Endothelial cell (in vitro differentiated cells): ENCODE measurements around the gene PGRMC2. TPM values are rescaled to one million over a fixed set of nuclear protein-coding genes. Genes with fewer than 3 reads are reported as not detected.

ENCODE experiments used
- DNase-seq: peaks from one replicate; pipeline ENCODE4 v3.0.0; 2021; ENCODE audit warnings: low spot score
- H3K27ac Mint-ChIP-seq: one replicate; pipeline ENCODE4 v1.8.0; 2021; ENCODE audit warnings: mixed read lengths, inconsistent platforms; ENCODE audit not compliant: unreplicated experiment
- H3K27me3 Mint-ChIP-seq: one replicate; pipeline ENCODE4 v1.8.0; 2021; ENCODE audit warnings: mild to moderate bottlenecking, moderate library complexity, mixed read lengths, inconsistent platforms; ENCODE audit not compliant: unreplicated experiment
- H3K36me3 Mint-ChIP-seq: one replicate; pipeline ENCODE4 v1.8.0; 2021; ENCODE audit warnings: mild to moderate bottlenecking, low read depth, mixed read lengths, inconsistent platforms; ENCODE audit not compliant: unreplicated experiment
- H3K4me1 Mint-ChIP-seq: one replicate; pipeline ENCODE4 v1.8.0; 2021; ENCODE audit warnings: mild to moderate bottlenecking, mixed read lengths, inconsistent platforms; ENCODE audit not compliant: unreplicated experiment
- H3K4me3 Mint-ChIP-seq: one replicate; pipeline ENCODE4 v1.8.0; 2021; ENCODE audit warnings: mild to moderate bottlenecking, mixed read lengths, inconsistent platforms; ENCODE audit not compliant: unreplicated experiment
- H3K9me3 Mint-ChIP-seq: one replicate; pipeline ENCODE4 v1.8.0; 2021; ENCODE audit warnings: mixed read lengths, inconsistent platforms; ENCODE audit not compliant: unreplicated experiment
- total RNA-seq: library from RNA; stranded (reverse); fragmentation: NEBNext Ultra II Directional; extraction: Animal tissue kit (Norgen Biotek cat#: 25700); gene quantifications from one replicate; pipeline ENCODE4 v1.2.1, GENCODE V29; 2021; ENCODE audit not compliant: unreplicated experiment
- TF ChIP-seq, protein P1 (sequence below): fragments of 200-600 bp; sonication (generic); IDR thresholded peaks from one replicate; pipeline ENCODE4 v1.5.0; 2021; ENCODE audit warnings: antibody characterized with exemption; ENCODE audit not compliant: unreplicated experiment

Gene PGRMC2
- total RNA-seq, 1 donor from 2014 or later = 37.4 TPM

DNA sequence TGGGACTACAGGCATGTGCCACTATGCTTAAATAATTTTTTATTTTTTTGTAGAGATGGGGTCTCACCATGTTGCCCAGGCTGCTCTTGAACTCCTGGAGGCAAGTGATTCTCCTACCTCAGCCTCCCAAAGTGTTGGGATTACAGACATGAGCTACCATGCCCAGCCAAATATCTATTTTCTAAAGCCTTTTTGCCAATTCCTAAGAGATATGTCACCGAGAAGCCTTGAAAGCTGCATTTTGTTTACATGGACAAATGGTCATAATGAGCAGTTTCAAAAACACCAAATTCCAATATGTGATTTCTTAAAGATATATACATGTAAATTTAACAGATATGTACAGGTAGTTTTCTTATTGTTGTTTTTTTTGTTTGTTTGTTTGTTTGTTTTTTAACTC, 33.0 kb upstream of the PGRMC2 start:
- no peak for DNase-seq
- H3K4me1 Mint-ChIP-seq = peaks cover 3% of the 10 kb centered on the region
- H3K4me3 Mint-ChIP-seq = no peak overlapping the region
- H3K36me3 Mint-ChIP-seq = peaks cover 3% of the 10 kb centered on the region
- no peak overlapping the region for H3K27ac Mint-ChIP-seq
- TF ChIP-seq, protein P1, sequence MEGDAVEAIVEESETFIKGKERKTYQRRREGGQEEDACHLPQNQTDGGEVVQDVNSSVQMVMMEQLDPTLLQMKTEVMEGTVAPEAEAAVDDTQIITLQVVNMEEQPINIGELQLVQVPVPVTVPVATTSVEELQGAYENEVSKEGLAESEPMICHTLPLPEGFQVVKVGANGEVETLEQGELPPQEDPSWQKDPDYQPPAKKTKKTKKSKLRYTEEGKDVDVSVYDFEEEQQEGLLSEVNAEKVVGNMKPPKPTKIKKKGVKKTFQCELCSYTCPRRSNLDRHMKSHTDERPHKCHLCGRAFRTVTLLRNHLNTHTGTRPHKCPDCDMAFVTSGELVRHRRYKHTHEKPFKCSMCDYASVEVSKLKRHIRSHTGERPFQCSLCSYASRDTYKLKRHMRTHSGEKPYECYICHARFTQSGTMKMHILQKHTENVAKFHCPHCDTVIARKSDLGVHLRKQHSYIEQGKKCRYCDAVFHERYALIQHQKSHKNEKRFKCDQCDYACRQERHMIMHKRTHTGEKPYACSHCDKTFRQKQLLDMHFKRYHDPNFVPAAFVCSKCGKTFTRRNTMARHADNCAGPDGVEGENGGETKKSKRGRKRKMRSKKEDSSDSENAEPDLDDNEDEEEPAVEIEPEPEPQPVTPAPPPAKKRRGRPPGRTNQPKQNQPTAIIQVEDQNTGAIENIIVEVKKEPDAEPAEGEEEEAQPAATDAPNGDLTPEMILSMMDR = no peak
- H3K9me3 Mint-ChIP-seq = no peaks in the 10 kb centered on the region
- H3K27me3 Mint-ChIP-seq = no peaks in the 10 kb centered on the region

DNA sequence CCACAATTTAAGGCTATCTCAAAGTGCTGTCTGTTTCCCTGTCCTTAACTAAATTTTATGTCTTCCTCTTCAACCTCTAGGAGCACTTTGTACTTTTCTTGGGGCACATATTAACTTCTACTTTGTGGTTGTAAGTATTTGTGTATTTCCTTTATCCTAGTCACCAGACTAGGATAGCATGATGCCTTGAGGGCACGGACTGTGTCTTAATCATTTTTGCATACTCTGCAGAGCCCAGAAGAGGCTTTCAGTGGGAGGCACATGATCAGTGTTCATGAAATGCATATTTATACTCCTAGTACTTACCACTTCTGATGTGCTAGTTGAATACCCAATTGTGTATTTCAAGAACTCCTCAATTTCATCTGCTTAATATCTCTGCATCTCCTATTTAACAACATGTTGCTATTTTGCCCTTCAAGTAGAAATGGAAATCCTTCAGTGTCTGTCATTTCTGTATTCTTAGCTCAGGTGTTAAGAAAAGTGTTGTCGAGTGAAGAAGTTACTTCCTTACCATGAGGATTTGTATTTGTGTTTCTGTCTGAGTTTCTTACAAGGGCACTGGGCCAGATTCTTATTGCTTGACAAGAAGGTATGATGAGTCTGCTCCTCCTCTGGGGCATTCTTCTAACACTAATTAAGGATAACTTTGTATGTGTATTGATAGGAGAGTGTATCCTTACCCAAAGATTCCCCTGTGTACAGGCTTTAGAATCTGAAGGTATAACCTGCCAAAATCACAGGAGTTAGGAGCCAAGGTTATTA, 28.3 kb upstream of the PGRMC2 start:
- no peaks in the 10 kb centered on the region for H3K9me3 Mint-ChIP-seq
- H3K27ac Mint-ChIP-seq = no peak overlapping the region
- no peak overlapping the region for H3K4me3 Mint-ChIP-seq
- DNase-seq = no peak
- peaks cover 6% of the 10 kb centered on the region for H3K4me1 Mint-ChIP-seq
- peaks cover 3% of the 10 kb centered on the region for H3K36me3 Mint-ChIP-seq
- TF ChIP-seq, protein P1 = no peak
- H3K27me3 Mint-ChIP-seq = no peaks in the 10 kb centered on the region

DNA sequence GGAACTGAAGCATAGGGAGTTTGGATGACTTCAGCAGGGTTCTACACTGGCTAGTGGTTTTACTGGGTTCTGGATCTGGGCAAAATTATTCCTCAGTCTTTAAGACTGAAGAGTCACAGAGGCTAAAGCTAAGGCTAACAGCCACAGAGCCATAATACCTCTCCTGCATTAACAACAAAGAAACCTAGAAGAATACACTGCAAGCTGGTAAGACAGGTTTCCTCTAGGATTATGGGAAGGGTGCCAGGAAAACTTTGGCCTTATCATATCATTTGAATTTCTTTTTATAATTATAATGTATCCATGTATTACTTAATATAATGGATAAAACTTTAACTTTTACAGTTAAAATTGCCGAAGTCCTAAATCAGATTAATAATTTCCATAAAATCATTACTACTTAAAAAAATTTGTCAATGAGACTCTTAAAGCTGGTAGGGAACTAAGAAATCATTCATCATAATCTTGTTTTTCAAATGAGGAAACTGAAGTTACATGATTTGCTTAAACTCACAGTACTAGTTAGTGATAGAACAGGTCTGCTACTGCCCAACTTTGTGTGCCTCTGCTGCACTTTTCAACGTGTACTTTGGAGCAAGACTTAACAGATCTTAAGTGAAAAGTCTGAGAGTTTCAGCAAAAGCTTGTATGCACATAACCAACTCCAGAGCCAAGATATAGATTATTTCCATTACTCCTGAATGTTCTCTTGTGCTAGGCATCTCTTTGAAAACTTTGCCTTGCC, 24.2 kb upstream of the PGRMC2 start:
- no peak overlapping the region for H3K4me3 Mint-ChIP-seq
- no peaks in the 10 kb centered on the region for H3K27me3 Mint-ChIP-seq
- no peaks in the 10 kb centered on the region for H3K9me3 Mint-ChIP-seq
- DNase-seq = no peak
- no peak overlapping the region for H3K27ac Mint-ChIP-seq
- H3K36me3 Mint-ChIP-seq = no peaks in the 10 kb centered on the region
- TF ChIP-seq, protein P1 = no peak
- peaks cover 10% of the 10 kb centered on the region for H3K4me1 Mint-ChIP-seq

- no peak overlapping the region for H3K27ac Mint-ChIP-seq
- peaks cover 2% of the 10 kb centered on the region for H3K27me3 Mint-ChIP-seq
- H3K4me1 Mint-ChIP-seq = peaks cover 12% of the 10 kb centered on the region
- DNase-seq = no peak
- no peaks in the 10 kb centered on the region for H3K36me3 Mint-ChIP-seq
- no peak overlapping the region for H3K4me3 Mint-ChIP-seq
- TF ChIP-seq, protein P1 = no peak
- no peaks in the 10 kb centered on the region for H3K9me3 Mint-ChIP-seq
These were observed 22.7 kb upstream of the PGRMC2 start for GRCh38 chr4:128310266-128310697.

GRCh38 chr4:128309585-128309984, 22.0 kb upstream of the PGRMC2 start:
- H3K27ac Mint-ChIP-seq = no peak overlapping the region
- no peak for DNase-seq
- no peaks in the 10 kb centered on the region for H3K9me3 Mint-ChIP-seq
- TF ChIP-seq, protein P1 = no peak
- no peak overlapping the region for H3K4me3 Mint-ChIP-seq
- peaks cover 2% of the 10 kb centered on the region for H3K27me3 Mint-ChIP-seq
- H3K36me3 Mint-ChIP-seq = no peaks in the 10 kb centered on the region
- peaks cover 13% of the 10 kb centered on the region for H3K4me1 Mint-ChIP-seq
